Esophagus (tissue), 2 donors: ENCODE results near the gene FRMD5. TPM values are rescaled to one million over a fixed set of nuclear protein-coding genes. Genes with fewer than 3 reads are reported as not detected.
A peak's percentile ranks its signal among the peaks of the same experiment; 100 is the strongest.

Experiments
- H3K27ac ChIP-seq, 2 donors: one replicate each; pipeline ENCODE4 v1.5.1; 2013; ENCODE audit warnings: low read depth in 2 of 2, mild to moderate bottlenecking in 2 of 2, inconsistent platforms in 1 of 2, low read length in 1 of 2, moderate library complexity in 1 of 2
- H3K27me3 ChIP-seq, 2 donors: one replicate each; pipeline ENCODE4 v1.6.1; 2013; ENCODE audit warnings: low read length in 2 of 2, control low read depth in 1 of 2, mild to moderate bottlenecking in 1 of 2; ENCODE audit not compliant: insufficient read depth in 2 of 2, control insufficient read depth in 1 of 2
- H3K36me3 ChIP-seq, 2 donors: one replicate each; pipeline ENCODE4 v1.6.1; 2013; ENCODE audit warnings: low read length in 1 of 2; ENCODE audit not compliant: control insufficient read depth in 2 of 2, insufficient read depth in 2 of 2
- H3K4me1 ChIP-seq, 2 donors: one replicate each; pipeline ENCODE4 v1.6.1; 2013; ENCODE audit warnings: low read length in 1 of 2; ENCODE audit not compliant: control insufficient read depth in 2 of 2, insufficient read depth in 2 of 2
- H3K4me3 ChIP-seq, 2 donors: one replicate each; pipeline ENCODE4 v1.5.1; 2013; ENCODE audit warnings: low read length in 2 of 2, mild to moderate bottlenecking in 2 of 2, low read depth in 1 of 2, moderate library complexity in 1 of 2
- H3K9me3 ChIP-seq, 2 donors: one replicate each; pipeline ENCODE4 v1.6.1; 2013; ENCODE audit warnings: mild to moderate bottlenecking in 2 of 2, low read depth in 1 of 2, low read length in 1 of 2, moderate library complexity in 1 of 2; ENCODE audit not compliant: control insufficient read depth in 2 of 2, insufficient read depth in 1 of 2
- WGBS, 2 donors: extraction: QIAGEN DNeasy Blood & Tissue Kit; methylation state at CpG; one replicate each; pipeline ENCODE4 v1.1.7; 2013; 5-methylcytosine and 5-hydroxymethylcytosine counted together
- polyA plus RNA-seq, 2 donors: library from polyadenylated mRNA; stranded (reverse); fragments of 200-250 nt; gene quantifications; one replicate each; pipeline ENCODE4 v1.2.3, GENCODE V29; 2013
- donor health status: healthy with polysubstance abuse.
- donor health status: Bipolar disorder and iron deficiency.

The FRMD5 gene
- polyA plus RNA-seq, 2 donors: 0.04 to 0.09 TPM

GRCh38 chr15:44215594-44215993, 20.5 kb upstream of the FRMD5 start:
- 40 to 48% methylated on average over 3 of the region's 3 CpGs for WGBS, 2 donors
- H3K27me3 ChIP-seq: no peaks in the 10 kb centered on the region
- no peaks in the 10 kb centered on the region for H3K9me3 ChIP-seq
- H3K4me3 ChIP-seq: no peak overlapping the region
- no peaks in the 10 kb centered on the region for H3K36me3 ChIP-seq
- no peak overlapping the region for H3K27ac ChIP-seq
- no peaks in the 10 kb centered on the region for H3K4me1 ChIP-seq

GRCh38 chr15:44208956-44209355, 13.9 kb upstream of the FRMD5 start:
- Histone ChIP-seq H3K27ac (no peak overlapping the region), H3K36me3 (no peaks in the 10 kb centered on the region), H3K4me3 (no peak overlapping the region), H3K4me1 (no peaks in the 10 kb centered on the region), H3K27me3 (no peaks in the 10 kb centered on the region), H3K9me3 (no peaks in the 10 kb centered on the region)
- WGBS, 2 donors: 84 to 86% methylated on average over 2 of the region's 2 CpGs

GRCh38 chr15:44207643-44208042, 12.6 kb upstream of the FRMD5 start:
- no peak overlapping the region for H3K27ac ChIP-seq
- 18 to 50% methylated on average over 2 of the region's 2 CpGs for WGBS, 2 donors
- no peaks in the 10 kb centered on the region for H3K36me3 ChIP-seq
- H3K27me3 ChIP-seq: no peaks in the 10 kb centered on the region
- H3K9me3 ChIP-seq: no peaks in the 10 kb centered on the region
- H3K4me1 ChIP-seq: no peaks in the 10 kb centered on the region
- no peak overlapping the region for H3K4me3 ChIP-seq

GRCh38 chr15:44199393-44199792, 4.3 kb upstream of the FRMD5 start:
- Histone ChIP-seq H3K36me3 (no peaks in the 10 kb centered on the region), H3K27me3 (peaks cover 0 to 5% of the 10 kb centered on the region in 2 donors), H3K9me3 (no peaks in the 10 kb centered on the region), H3K4me3 (no peak overlapping the region), H3K4me1 (peaks cover 3 to 8% of the 10 kb centered on the region in 2 donors), H3K27ac (no peak overlapping the region)
- 65 to 68% methylated on average over 3 of the region's 3 CpGs for WGBS, 2 donors

GRCh38 chr15:44194323-44195150, 534 bp downstream of the FRMD5 start:
- peaks cover 4 to 10% of the 10 kb centered on the region in 2 donors for H3K4me1 ChIP-seq
- no peaks in the 10 kb centered on the region for H3K36me3 ChIP-seq
- peaks cover 0 to 11% of the 10 kb centered on the region in 2 donors for H3K27me3 ChIP-seq
- 1 to 3% methylated on average over 54 to 74 of the region's 74 CpGs for WGBS, 2 donors
- H3K27ac ChIP-seq: no peak overlapping the region
- H3K9me3 ChIP-seq: no peaks in the 10 kb centered on the region
- peak overlapping the region; percentile 54 to 62 for H3K4me3 ChIP-seq

- Histone ChIP-seq H3K4me1 (peaks cover 4 to 10% of the 10 kb centered on the region in 2 donors), H3K27me3 (peaks cover 0 to 11% of the 10 kb centered on the region in 2 donors), H3K36me3 (no peaks in the 10 kb centered on the region), H3K27ac (no peak overlapping the region), H3K9me3 (no peaks in the 10 kb centered on the region), H3K4me3 (peak overlapping the region in 1 of 2 donors; percentile 54)
- 10 to 12% methylated on average over 20 of the region's 20 CpGs for WGBS, 2 donors
Measured at GRCh38 chr15:44193651-44194322, 1.3 kb downstream of the FRMD5 start.

- Histone ChIP-seq H3K4me3 (no peak overlapping the region), H3K27me3 (peaks cover 0 to 4% of the 10 kb centered on the region in 2 donors), H3K4me1 (no peaks in the 10 kb centered on the region), H3K9me3 (no peaks in the 10 kb centered on the region), H3K36me3 (no peaks in the 10 kb centered on the region), H3K27ac (no peak overlapping the region)
- 86 to 90% methylated on average over 4 of the region's 4 CpGs for WGBS, 2 donors
Measured at GRCh38 chr15:44188795-44189194, 6.3 kb downstream of the FRMD5 start.

- 82 to 86% methylated on average over 6 of the region's 6 CpGs for WGBS, 2 donors
Measured at GRCh38 chr15:44186705-44187104, 8.4 kb downstream of the FRMD5 start.

GRCh38 chr15:44183363-44183762, 11.7 kb downstream of the FRMD5 start:
- Histone ChIP-seq H3K36me3 (no peaks in the 10 kb centered on the region), H3K4me3 (no peak overlapping the region), H3K27me3 (no peaks in the 10 kb centered on the region), H3K4me1 (no peaks in the 10 kb centered on the region), H3K9me3 (no peaks in the 10 kb centered on the region), H3K27ac (no peak overlapping the region)
- 86 to 91% methylated on average over 4 of the region's 4 CpGs for WGBS, 2 donors

More at GRCh38 chr15:44186705-44187104, 8.4 kb downstream of the FRMD5 start:
- no peaks in the 10 kb centered on the region for H3K36me3 ChIP-seq
- H3K27ac ChIP-seq: no peak overlapping the region
- no peaks in the 10 kb centered on the region for H3K9me3 ChIP-seq
- no peaks in the 10 kb centered on the region for H3K4me1 ChIP-seq
- H3K4me3 ChIP-seq: no peak overlapping the region
- H3K27me3 ChIP-seq: no peaks in the 10 kb centered on the region
